ENCODE measurements around the gene BGN.

BGN gene

GRCh38 chrX:153525451-153525850 is 30.7 kb downstream of the BGN start:
- no peak for DNase-seq
- Histone ChIP-seq H2AK5ac (ENCODE audit: low read length, severe bottlenecking) (no peak overlapping the region), H3K36me3 (ENCODE audit: control insufficient read depth in 1 of 2, insufficient read depth in 2 of 2, low read depth in 1 of 2, low read length in 2 of 2) (no peaks in the 10 kb centered on the region), H3K4me3 (ENCODE audit: insufficient read depth in 1 of 2, low read depth in 1 of 2, low read length in 2 of 2) (no peak overlapping the region), H3K14ac (ENCODE audit: low read length in 2 of 2) (no peak overlapping the region), H2BK120ac (ENCODE audit: low read depth, low read length) (no peak overlapping the region), H3K18ac (ENCODE audit: low read depth in 1 of 2, low read length in 2 of 2) (no peak overlapping the region), H3K4me2 (ENCODE audit: low read length, poor library complexity, severe bottlenecking) (no peak overlapping the region), H2AFZ (ENCODE audit: low read depth, low read length) (no peak overlapping the region), H4K91ac (ENCODE audit: low read length) (no peak overlapping the region), H3K27ac (ENCODE audit: low read length, poor library complexity, severe bottlenecking) (no peak overlapping the region), H3K4me1 (ENCODE audit: control insufficient read depth, insufficient read depth, low read depth, low read length) (peaks cover 2% of the 10 kb centered on the region), H3K23ac (ENCODE audit: low read length in 2 of 2) (no peak overlapping the region), H3K4ac (ENCODE audit: low read depth in 1 of 2, low read length in 2 of 2) (no peak overlapping the region), H2BK12ac (ENCODE audit: low read length in 2 of 2) (no peak overlapping the region), H3K79me1 (replicated peaks; ENCODE audit: low read length, poor library complexity, severe bottlenecking) (no peaks in the 10 kb centered on the region), H4K8ac (ENCODE audit: low read length) (no peak overlapping the region), H2BK15ac (ENCODE audit: low read depth, poor library complexity, severe bottlenecking) (no peak overlapping the region), H3K27me3 (ENCODE audit: control insufficient read depth in 1 of 2, insufficient read depth in 1 of 2, low read length in 2 of 2) (peaks cover 49 to 97% of the 10 kb centered on the region in 2 experiments), H3K9ac (ENCODE audit: low read length) (no peak overlapping the region), H2BK5ac (ENCODE audit: low read depth, low read length, poor library complexity, severe bottlenecking) (no peak overlapping the region), H3K9me3 (ENCODE audit: control insufficient read depth, low read length) (no peaks in the 10 kb centered on the region)
- WGBS, result 93% methylated on average over 2 of the region's 6 CpGs

GRCh38 chrX:153526042-153526441 is 31.3 kb downstream of the BGN start:
- H3K4ac ChIP-seq (ENCODE audit: low read depth in 1 of 2, low read length in 2 of 2), result no peak overlapping the region
- H3K9ac ChIP-seq (ENCODE audit: low read length), result no peak overlapping the region
- no peaks in the 10 kb centered on the region for H3K9me3 ChIP-seq (ENCODE audit: control insufficient read depth, low read length)
- no peak overlapping the region for H2BK12ac ChIP-seq (ENCODE audit: low read length in 2 of 2)
- WGBS, result 74% methylated on average over 7 of the region's 7 CpGs
- H4K91ac ChIP-seq (ENCODE audit: low read length), result no peak overlapping the region
- no peak overlapping the region for H2AK5ac ChIP-seq (ENCODE audit: low read length, severe bottlenecking)
- no peak overlapping the region for H2BK5ac ChIP-seq (ENCODE audit: low read depth, low read length, poor library complexity, severe bottlenecking)
- no peak overlapping the region for H3K23ac ChIP-seq (ENCODE audit: low read length in 2 of 2)
- no peak overlapping the region for H4K8ac ChIP-seq (ENCODE audit: low read length)
- no peak overlapping the region for H2BK15ac ChIP-seq (ENCODE audit: low read depth, poor library complexity, severe bottlenecking)
- no peak overlapping the region for H3K18ac ChIP-seq (ENCODE audit: low read depth in 1 of 2, low read length in 2 of 2)
- H3K14ac ChIP-seq (ENCODE audit: low read length in 2 of 2), result no peak overlapping the region
- H3K27me3 ChIP-seq (ENCODE audit: control insufficient read depth in 1 of 2, insufficient read depth in 1 of 2, low read length in 2 of 2), result peaks cover 49 to 94% of the 10 kb centered on the region in 2 experiments
- no peaks in the 10 kb centered on the region for H3K36me3 ChIP-seq (ENCODE audit: control insufficient read depth in 1 of 2, insufficient read depth in 2 of 2, low read depth in 1 of 2, low read length in 2 of 2)
- H2BK120ac ChIP-seq (ENCODE audit: low read depth, low read length), result no peak overlapping the region
- no peak overlapping the region for H3K4me3 ChIP-seq (ENCODE audit: insufficient read depth in 1 of 2, low read depth in 1 of 2, low read length in 2 of 2)
- peaks cover 1% of the 10 kb centered on the region for H3K4me1 ChIP-seq (ENCODE audit: control insufficient read depth, insufficient read depth, low read depth, low read length)
- H3K79me1 ChIP-seq (replicated peaks; ENCODE audit: low read length, poor library complexity, severe bottlenecking), result no peaks in the 10 kb centered on the region
- no peak for DNase-seq
- no peak overlapping the region for H3K27ac ChIP-seq (ENCODE audit: low read length, poor library complexity, severe bottlenecking)
- no peak overlapping the region for H2AFZ ChIP-seq (ENCODE audit: low read depth, low read length)
- H3K4me2 ChIP-seq (ENCODE audit: low read length, poor library complexity, severe bottlenecking), result no peak overlapping the region

- no peak overlapping the region for H3K23ac ChIP-seq (ENCODE audit: low read length in 2 of 2)
- no peak overlapping the region for H2BK12ac ChIP-seq (ENCODE audit: low read length in 2 of 2)
- no peak overlapping the region for H2AK5ac ChIP-seq (ENCODE audit: low read length, severe bottlenecking)
- H2BK5ac ChIP-seq (ENCODE audit: low read depth, low read length, poor library complexity, severe bottlenecking), result no peak overlapping the region
- no peak overlapping the region for H2BK15ac ChIP-seq (ENCODE audit: low read depth, poor library complexity, severe bottlenecking)
- no peak for DNase-seq
- H3K4ac ChIP-seq (ENCODE audit: low read depth in 1 of 2, low read length in 2 of 2), result no peak overlapping the region
- WGBS, result 64% methylated on average over 10 of the region's 10 CpGs
- no peak overlapping the region for H4K8ac ChIP-seq (ENCODE audit: low read length)
- H3K14ac ChIP-seq (ENCODE audit: low read length in 2 of 2), result no peak overlapping the region
- H3K4me2 ChIP-seq (ENCODE audit: low read length, poor library complexity, severe bottlenecking), result no peak overlapping the region
- no peak overlapping the region for H2BK120ac ChIP-seq (ENCODE audit: low read depth, low read length)
- H3K27ac ChIP-seq (ENCODE audit: low read length, poor library complexity, severe bottlenecking), result no peak overlapping the region
- H3K36me3 ChIP-seq (ENCODE audit: control insufficient read depth in 1 of 2, insufficient read depth in 2 of 2, low read depth in 1 of 2, low read length in 2 of 2), result no peaks in the 10 kb centered on the region
- no peaks in the 10 kb centered on the region for H3K4me1 ChIP-seq (ENCODE audit: control insufficient read depth, insufficient read depth, low read depth, low read length)
- no peaks in the 10 kb centered on the region for H3K79me1 ChIP-seq (replicated peaks; ENCODE audit: low read length, poor library complexity, severe bottlenecking)
- no peak overlapping the region for H4K91ac ChIP-seq (ENCODE audit: low read length)
- H3K18ac ChIP-seq (ENCODE audit: low read depth in 1 of 2, low read length in 2 of 2), result no peak overlapping the region
- no peak overlapping the region for H3K9ac ChIP-seq (ENCODE audit: low read length)
- H3K4me3 ChIP-seq (ENCODE audit: insufficient read depth in 1 of 2, low read depth in 1 of 2, low read length in 2 of 2), result no peak overlapping the region
- no peaks in the 10 kb centered on the region for H3K9me3 ChIP-seq (ENCODE audit: control insufficient read depth, low read length)
- no peak overlapping the region for H2AFZ ChIP-seq (ENCODE audit: low read depth, low read length)
- peaks cover 49 to 92% of the 10 kb centered on the region in 2 experiments for H3K27me3 ChIP-seq (ENCODE audit: control insufficient read depth in 1 of 2, insufficient read depth in 1 of 2, low read length in 2 of 2)
These were observed 32.0 kb downstream of the BGN start for GRCh38 chrX:153526801-153527200.

GRCh38 chrX:153527208-153527607 is 32.4 kb downstream of the BGN start:
- no peak overlapping the region for H4K8ac ChIP-seq (ENCODE audit: low read length)

More at GRCh38 chrX:153527208-153527607, 32.4 kb downstream of the BGN start:
- H3K14ac ChIP-seq (ENCODE audit: low read length in 2 of 2), result no peak overlapping the region
- no peaks in the 10 kb centered on the region for H3K79me1 ChIP-seq (replicated peaks; ENCODE audit: low read length, poor library complexity, severe bottlenecking)
- H3K27me3 ChIP-seq (ENCODE audit: control insufficient read depth in 1 of 2, insufficient read depth in 1 of 2, low read length in 2 of 2), result peaks cover 44 to 89% of the 10 kb centered on the region in 2 experiments
- no peak overlapping the region for H3K18ac ChIP-seq (ENCODE audit: low read depth in 1 of 2, low read length in 2 of 2)
- no peak overlapping the region for H4K91ac ChIP-seq (ENCODE audit: low read length)
- no peak overlapping the region for H2AFZ ChIP-seq (ENCODE audit: low read depth, low read length)
- WGBS, result 75% methylated on average over 11 of the region's 15 CpGs
- no peak overlapping the region for H3K27ac ChIP-seq (ENCODE audit: low read length, poor library complexity, severe bottlenecking)
- no peak overlapping the region for H2BK120ac ChIP-seq (ENCODE audit: low read depth, low read length)
- no peak overlapping the region for H3K4me2 ChIP-seq (ENCODE audit: low read length, poor library complexity, severe bottlenecking)
- H2AK5ac ChIP-seq (ENCODE audit: low read length, severe bottlenecking), result no peak overlapping the region
- no peak for DNase-seq
- no peaks in the 10 kb centered on the region for H3K9me3 ChIP-seq (ENCODE audit: control insufficient read depth, low read length)
- H3K36me3 ChIP-seq (ENCODE audit: control insufficient read depth in 1 of 2, insufficient read depth in 2 of 2, low read depth in 1 of 2, low read length in 2 of 2), result no peaks in the 10 kb centered on the region
- no peaks in the 10 kb centered on the region for H3K4me1 ChIP-seq (ENCODE audit: control insufficient read depth, insufficient read depth, low read depth, low read length)
- H3K4me3 ChIP-seq (ENCODE audit: insufficient read depth in 1 of 2, low read depth in 1 of 2, low read length in 2 of 2), result no peak overlapping the region
- H3K9ac ChIP-seq (ENCODE audit: low read length), result no peak overlapping the region
- H3K23ac ChIP-seq (ENCODE audit: low read length in 2 of 2), result no peak overlapping the region
- no peak overlapping the region for H2BK5ac ChIP-seq (ENCODE audit: low read depth, low read length, poor library complexity, severe bottlenecking)
- no peak overlapping the region for H3K4ac ChIP-seq (ENCODE audit: low read depth in 1 of 2, low read length in 2 of 2)
- H2BK12ac ChIP-seq (ENCODE audit: low read length in 2 of 2), result no peak overlapping the region
- H2BK15ac ChIP-seq (ENCODE audit: low read depth, poor library complexity, severe bottlenecking), result no peak overlapping the region
